DMS79 (cell line): ENCODE measurements around the gene ABCE1.

ENCODE experiments used
- DNase-seq: peaks from one replicate; lab custom pipeline; 2025; lab: John Stamatoyannopoulos, UW

ABCE1 gene

GRCh38 chr4:145177511-145177905 is 79.4 kb downstream of the ABCE1 start:
- DNase-seq: no peak

- no peak for DNase-seq
Observed at GRCh38 chr4:145177906-145178538, 79.9 kb downstream of the ABCE1 start.

GRCh38 chr4:145178740-145179280 is 80.7 kb downstream of the ABCE1 start:
- no peak for DNase-seq
